Left lung (tissue), 10 donors: Measurements from ENCODE around the gene ZDHHC21. TPM values are rescaled to one million over a fixed set of nuclear protein-coding genes. Genes with fewer than 3 reads are reported as not detected.
A peak's percentile ranks its signal among the peaks of the same experiment; 100 is the strongest.
"Not testable (repeated sequence)": the region's sequence is repeated elsewhere in the genome, so short reads cannot be mapped to it uniquely, and the experiment has no call there.

Experiments used
- ATAC-seq: fragments of 200-7000 bp; cut with Tn5 transposase; one replicate; pipeline ENCODE4 v1.9.1; 2020; ENCODE audit warnings: moderate library complexity
- DNase-seq, 4 donors: peaks; one replicate each; pipeline ENCODE4 v3.0.0-alpha.2; 2013 to 2020
- H3K27ac ChIP-seq, 2 donors: fragments of 200-600 bp; sonication (generic) in 1 of 2; one replicate each; pipeline versions ENCODE4 v1.5.0 to v1.8.0; 2020 to 2021
- H3K27me3 ChIP-seq, 2 donors: fragments of 200-600 bp; sonication (generic) in 1 of 2; one replicate each; pipeline versions ENCODE4 v1.5.0 to v1.8.0; 2020 to 2021
- H3K36me3 ChIP-seq, 2 donors: fragments of 200-600 bp; sonication (generic) in 1 of 2; one replicate each; pipeline versions ENCODE4 v1.5.0 to v1.8.0; 2020 to 2021
- H3K4me1 ChIP-seq, 2 donors: fragments of 200-600 bp; one replicate each; pipeline ENCODE4 v1.8.0; 2021
- H3K4me3 ChIP-seq, 2 donors: fragments of 200-600 bp; sonication (generic) in 1 of 2; one replicate each; pipeline versions ENCODE4 v1.5.0 to v1.8.0; 2020 to 2021; ENCODE audit warnings: mild to moderate bottlenecking in 1 of 2
- H3K9me3 ChIP-seq, 2 donors: fragments of 200-600 bp; sonication (generic) in 1 of 2; one replicate each; pipeline versions ENCODE4 v1.5.0 to v1.8.0; 2020 to 2021
- CTCF ChIP-seq, 2 donors: fragments of 200-600 bp; sonication (generic) in 1 of 2; IDR thresholded peaks; one replicate each; pipeline versions ENCODE4 v1.5.0 to v1.8.0; 2021; ENCODE audit warnings: antibody characterized with exemption in 2 of 2
- intact Hi-C, 2 donors: fragments of 100-400 bp; cut with DNase I; formaldehyde crosslinking; loops; one replicate each; pipeline versions ENCODE4 v1.11.2 to v1.14.2; 2022
- polyA plus RNA-seq, 6 donors: library from polyadenylated mRNA; unstranded; fragments of 120-200 nt; gene quantifications; one replicate each; pipeline ENCODE4 v1.2.1, GENCODE V29; 2013; ENCODE audit not compliant: insufficient read length in 6 of 6
- total RNA-seq, 2 donors: library from RNA; stranded (reverse); fragmentation: NEBNext Ultra II Directional; extraction: Animal tissue kit (Norgen Biotek cat#: 25700); gene quantifications; one replicate each; pipeline ENCODE4 v1.2.1, GENCODE V29; 2021
- donor health status: DM: no; HTN: yes; CAD: no.
- donor health status: DM: no; HTN: no; CAD: no.

The ZDHHC21 gene
- total and polyA plus RNA-seq, 8 donors = 19.4 to 27.7 (median 24.9) TPM

- Histone ChIP-seq H3K36me3 (peaks cover 0 to 17% of the 10 kb centered on the region in 2 donors), H3K27ac (no peak overlapping the region), H3K4me3 (no peak overlapping the region), H3K4me1 (no peaks in the 10 kb centered on the region), H3K9me3 (no peaks in the 10 kb centered on the region), H3K27me3 (no peaks in the 10 kb centered on the region)
- ATAC-seq = no peak
- intact Hi-C loops = no loop called here
- DNase-seq = no peak
- no peak for TF ChIP-seq CTCF (IDR thresholded peaks at IDR 0.05)
Observed at GRCh38 chr9:14671377-14671776, 21.9 kb downstream of the ZDHHC21 start.

- intact Hi-C loops = no loop called here
Observed at GRCh38 chr9:14670718-14671117, 22.5 kb downstream of the ZDHHC21 start.

DNA sequence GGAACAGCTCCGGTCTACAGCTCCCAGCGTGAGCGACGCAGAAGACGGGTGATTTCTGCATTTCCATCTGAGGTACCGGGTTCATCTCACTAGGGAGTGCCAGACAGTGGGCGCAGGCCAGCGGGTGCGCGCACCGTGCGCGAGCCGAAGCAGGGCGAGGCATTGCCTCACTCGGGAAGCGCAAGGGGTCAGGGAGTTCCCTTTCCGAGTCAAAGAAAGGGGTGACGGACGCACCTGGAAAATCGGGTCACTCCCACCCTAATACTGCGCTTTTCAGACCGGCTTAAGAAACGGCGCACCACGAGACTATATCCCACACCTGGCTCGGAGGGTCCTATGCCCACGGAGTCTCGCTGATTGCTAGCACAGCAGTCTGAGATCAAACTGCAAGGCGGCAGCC lies 29.2 kb downstream of the ZDHHC21 start:
- H3K27ac ChIP-seq, H3K36me3 ChIP-seq, H3K9me3 ChIP-seq, intact Hi-C loops, DNase-seq, H3K27me3 ChIP-seq, ATAC-seq, H3K4me3 ChIP-seq, H3K4me1 ChIP-seq: not testable (repeated sequence)

More at GRCh38 chr9:14670718-14671117, 22.5 kb downstream of the ZDHHC21 start:
- Histone ChIP-seq H3K4me1 (no peaks in the 10 kb centered on the region), H3K36me3 (peaks cover 0 to 17% of the 10 kb centered on the region in 2 donors), H3K27me3 (no peaks in the 10 kb centered on the region), H3K9me3 (no peaks in the 10 kb centered on the region), H3K4me3 (no peak overlapping the region), H3K27ac (no peak overlapping the region)
- DNase-seq (no peak), ATAC-seq (no peak)
- no peak for TF ChIP-seq CTCF (IDR thresholded peaks at IDR 0.05)

DNA sequence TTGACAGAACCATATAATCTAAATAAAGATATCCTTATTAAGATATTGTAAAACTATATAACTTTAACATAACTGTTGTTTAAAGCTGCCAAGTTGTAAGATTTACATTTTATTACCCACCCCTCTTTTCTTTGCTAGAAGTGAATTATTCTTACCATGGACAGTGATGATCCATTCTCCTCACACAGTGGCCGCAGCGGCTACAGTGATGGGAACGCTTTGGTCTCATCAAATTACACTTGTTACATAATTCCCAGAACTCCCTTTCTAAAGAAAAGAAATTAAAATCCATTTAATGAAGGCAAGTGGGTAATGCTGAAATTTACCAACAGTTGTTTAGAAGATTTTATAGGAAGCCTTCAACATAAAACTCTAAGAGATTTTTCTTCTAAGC lies 31.2 kb downstream of the ZDHHC21 start:
- no peak for ATAC-seq

GRCh38 chr9:14661421-14662059 lies 31.7 kb downstream of the ZDHHC21 start:
- DNase-seq = peak in 2 of 4 donors; percentile 29 to 43
- Histone ChIP-seq H3K27ac (no peak overlapping the region), H3K4me3 (no peak overlapping the region), H3K36me3 (peaks cover 0 to 14% of the 10 kb centered on the region in 2 donors), H3K4me1 (no peaks in the 10 kb centered on the region), H3K27me3 (no peaks in the 10 kb centered on the region), H3K9me3 (no peaks in the 10 kb centered on the region)
- TF ChIP-seq CTCF (IDR thresholded peaks at IDR 0.05) = peak; percentile 29 to 44
- intact Hi-C loops = no loop called here
- peak; percentile 39 for ATAC-seq

More for the DNA sequence above, 31.2 kb downstream of the ZDHHC21 start:
- TF ChIP-seq CTCF (IDR thresholded peaks at IDR 0.05) = no peak
- Histone ChIP-seq H3K27me3 (no peaks in the 10 kb centered on the region), H3K4me3 (no peak overlapping the region), H3K27ac (no peak overlapping the region), H3K36me3 (peaks cover 0 to 9% of the 10 kb centered on the region in 2 donors), H3K9me3 (no peaks in the 10 kb centered on the region), H3K4me1 (no peaks in the 10 kb centered on the region)
- intact Hi-C loops = no loop called here
- peak in 1 of 4 donors; percentile 17 for DNase-seq

- no peak overlapping the region for H3K27ac ChIP-seq
- no peaks in the 10 kb centered on the region for H3K9me3 ChIP-seq
- intact Hi-C loops = no loop called here
- H3K27me3 ChIP-seq = no peaks in the 10 kb centered on the region
- DNase-seq (no peak), ATAC-seq (no peak)
- no peak for TF ChIP-seq CTCF (IDR thresholded peaks at IDR 0.05)
- peaks cover 0 to 19% of the 10 kb centered on the region in 2 donors for H3K36me3 ChIP-seq
- H3K4me3 ChIP-seq = no peak overlapping the region
- H3K4me1 ChIP-seq = no peaks in the 10 kb centered on the region
Observed at GRCh38 chr9:14660721-14661120, 32.5 kb downstream of the ZDHHC21 start.
